Fibroblast of lung (primary cell): ENCODE measurements around the gene RCN1. TPM values are rescaled to one million over a fixed set of nuclear protein-coding genes. Genes with fewer than 3 reads are reported as not detected.
A peak's percentile ranks its signal among the peaks of the same experiment; 100 is the strongest.

Source experiments
- DNase-seq, 2 donors: peaks; one replicate each; pipeline versions ENCODE4 v3.0.0 to v3.0.0-alpha.2; 2010; ENCODE audit warnings: low read depth in 2 of 2
- H2AFZ ChIP-seq: 2 replicates; pipeline ENCODE4 v1.5.1; 2012; ENCODE audit warnings: low read length, control low read depth, inconsistent platforms
- H3K27ac ChIP-seq: 2 replicates; pipeline ENCODE4 v1.5.1; 2011; ENCODE audit warnings: low read length, control low read depth; ENCODE audit not compliant: insufficient read depth
- H3K27me3 ChIP-seq: 2 replicates; pipeline ENCODE4 v1.5.1; 2011; ENCODE audit warnings: mild to moderate bottlenecking, low read length; ENCODE audit not compliant: control insufficient read depth, insufficient read depth
- H3K36me3 ChIP-seq: 2 replicates; pipeline ENCODE4 v1.5.1; 2011; ENCODE audit warnings: low read length; ENCODE audit not compliant: control insufficient read depth, insufficient read depth
- H3K4me1 ChIP-seq: 2 replicates; pipeline ENCODE4 v1.5.1; 2011; ENCODE audit warnings: low read length; ENCODE audit not compliant: control insufficient read depth, insufficient read depth; ENCODE audit errors: extremely low read depth
- H3K4me2 ChIP-seq: 2 replicates; pipeline ENCODE4 v1.5.1; 2011; ENCODE audit warnings: low read length, control low read depth; ENCODE audit not compliant: insufficient read depth; ENCODE audit errors: extremely low read depth
- H3K4me3 ChIP-seq, 4 experiments: fragments of 200-600 bp in 1 of 4; sonication (generic) in 1 of 4; replicated peaks in 1 of 4; 2 replicates each; pipeline ENCODE4 v1.5.1; 2011 to 2016; ENCODE audit warnings: low read length in 4 of 4, low read depth in 3 of 4, mild to moderate bottlenecking in 3 of 4, control low read depth in 2 of 4, inconsistent platforms in 1 of 4, mixed read lengths in 1 of 4; ENCODE audit not compliant: insufficient read depth in 1 of 4; ENCODE audit errors: control extremely low read depth in 1 of 4
- H3K79me2 ChIP-seq: 2 replicates; pipeline ENCODE4 v1.5.1; 2012; ENCODE audit warnings: mild to moderate bottlenecking, low read length, inconsistent platforms; ENCODE audit not compliant: control insufficient read depth, insufficient read depth
- H3K9ac ChIP-seq: 2 replicates; pipeline ENCODE4 v1.5.1; 2011; ENCODE audit warnings: mild to moderate bottlenecking, low read length, control low read depth; ENCODE audit not compliant: insufficient read depth
- H3K9me3 ChIP-seq: 2 replicates; pipeline ENCODE4 v1.5.1; 2012; ENCODE audit warnings: low read depth, low read length; ENCODE audit not compliant: control insufficient read depth, insufficient read depth
- H4K20me1 ChIP-seq: 2 replicates; pipeline ENCODE4 v1.5.1; 2011; ENCODE audit warnings: low read length; ENCODE audit not compliant: control insufficient read depth, insufficient read depth; ENCODE audit errors: extremely low read depth
- CTCF ChIP-seq, 2 donors: IDR thresholded peaks in 1 of 2; conservative IDR thresholded peaks in 1 of 2; 1 replicate in 1 of 2; 2 replicates in 1 of 2; pipeline ENCODE4 v1.5.1; 2011 to 2012; ENCODE audit warnings: low read length in 2 of 2, control low read depth in 1 of 2, inconsistent platforms in 1 of 2, low read depth in 1 of 2, mild to moderate bottlenecking in 1 of 2
- EZH2 ChIP-seq: IDR thresholded peaks from 2 replicates; pipeline ENCODE4 v1.5.1; 2012; ENCODE audit warnings: low read length, control low read depth, mild to moderate bottlenecking; ENCODE audit errors: missing control alignments
- polyA plus RNA-seq, 2 donors: library from polyadenylated mRNA; depleted of rRNA in 1 of 2; stranded (reverse) in 1 of 2; unstranded in 1 of 2; fragments of >200 nt; gene quantifications; 2 replicates each; pipeline ENCODE4 v1.2.1, GENCODE V29; 2011 to 2012; ENCODE audit warnings: missing spikeins in 1 of 2
- total RNA-seq: library from RNA; depleted of rRNA; stranded (reverse); fragments of >200 nt; gene quantifications from 2 replicates; pipeline ENCODE4 v1.2.1, GENCODE V29; 2014

The RCN1 gene
- total and polyA plus RNA-seq, 2 donors (not counting 1 experiment from before 2014, with no cell fraction given) = 371 to 436 TPM

DNA sequence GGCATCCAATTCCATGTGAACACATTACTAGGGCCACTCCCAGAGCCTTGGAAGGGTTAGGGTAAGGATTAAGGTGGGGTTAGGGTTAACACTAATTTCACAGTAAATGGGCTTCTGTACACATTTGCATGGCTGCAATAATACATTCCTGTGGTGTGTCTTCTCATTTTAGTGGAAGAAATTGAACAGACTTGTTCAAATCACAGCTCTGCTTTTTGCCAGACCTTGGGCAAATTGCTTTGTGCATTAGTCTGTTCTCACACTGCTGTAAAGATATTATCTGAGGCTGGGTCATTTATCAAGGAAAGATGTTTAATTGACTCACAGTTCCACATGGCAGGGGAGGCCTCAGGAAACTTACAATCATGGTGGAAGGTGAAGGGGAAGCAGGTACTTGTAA is 45.4 kb upstream of the RCN1 start:
- H3K36me3 ChIP-seq = no peaks in the 10 kb centered on the region
- no peaks in the 10 kb centered on the region for H3K9me3 ChIP-seq
- TF ChIP-seq EZH2 (no peak), CTCF (conservative IDR thresholded peaks at IDR 0.05 in 1 of 2, IDR thresholded peaks at IDR 0.05 in 1 of 2; ENCODE audit: low read depth in 1 of 2, low read length in 2 of 2) (no peak)
- peak in 1 of 2 donors; percentile 46 for DNase-seq
- H3K4me3 ChIP-seq = no peak overlapping the region
- no peaks in the 10 kb centered on the region for H3K4me1 ChIP-seq
- H2AFZ ChIP-seq = no peak overlapping the region
- no peaks in the 10 kb centered on the region for H3K79me2 ChIP-seq
- no peaks in the 10 kb centered on the region for H4K20me1 ChIP-seq
- no peak overlapping the region for H3K4me2 ChIP-seq
- H3K27ac ChIP-seq = no peak overlapping the region
- no peaks in the 10 kb centered on the region for H3K27me3 ChIP-seq
- H3K9ac ChIP-seq = no peak overlapping the region

GRCh38 chr11:32050264-32050663 is 40.6 kb upstream of the RCN1 start:
- H3K27ac ChIP-seq = no peak overlapping the region
- TF ChIP-seq CTCF (conservative IDR thresholded peaks at IDR 0.05 in 1 of 2, IDR thresholded peaks at IDR 0.05 in 1 of 2; ENCODE audit: low read depth in 1 of 2, low read length in 2 of 2) = no peak
- TF ChIP-seq EZH2 = no peak
- H3K9ac ChIP-seq = no peak overlapping the region
- H3K79me2 ChIP-seq = no peaks in the 10 kb centered on the region
- H2AFZ ChIP-seq = no peak overlapping the region
- no peak overlapping the region for H3K4me3 ChIP-seq
- H3K4me2 ChIP-seq = no peak overlapping the region
- H3K36me3 ChIP-seq = no peaks in the 10 kb centered on the region
- peaks cover 3% of the 10 kb centered on the region for H3K27me3 ChIP-seq
- H3K4me1 ChIP-seq = no peaks in the 10 kb centered on the region
- H4K20me1 ChIP-seq = no peaks in the 10 kb centered on the region
- DNase-seq = no peak
- H3K9me3 ChIP-seq = no peaks in the 10 kb centered on the region

GRCh38 chr11:32052215-32052614 is 38.7 kb upstream of the RCN1 start:
- no peaks in the 10 kb centered on the region for H3K36me3 ChIP-seq
- peak; percentile 41 to 70 for DNase-seq
- no peaks in the 10 kb centered on the region for H3K79me2 ChIP-seq
- no peak overlapping the region for H3K4me2 ChIP-seq
- no peak for TF ChIP-seq EZH2
- peak; percentile 67 to 71 for TF ChIP-seq CTCF (conservative IDR thresholded peaks at IDR 0.05 in 1 of 2, IDR thresholded peaks at IDR 0.05 in 1 of 2; ENCODE audit: low read depth in 1 of 2, low read length in 2 of 2)
- H4K20me1 ChIP-seq = no peaks in the 10 kb centered on the region
- no peaks in the 10 kb centered on the region for H3K4me1 ChIP-seq
- H3K4me3 ChIP-seq = no peak overlapping the region
- no peak overlapping the region for H2AFZ ChIP-seq
- no peak overlapping the region for H3K27ac ChIP-seq
- no peak overlapping the region for H3K9ac ChIP-seq
- no peaks in the 10 kb centered on the region for H3K9me3 ChIP-seq
- peaks cover 3% of the 10 kb centered on the region for H3K27me3 ChIP-seq
